Cardiac muscle cell (in vitro differentiated cells and primary cell): Measurements from ENCODE around the gene ENOX1. TPM values are rescaled to one million over a fixed set of nuclear protein-coding genes. Genes with fewer than 3 reads are reported as not detected.

Experiments used
- DNase-seq, 2 donors: peaks; one replicate each; pipeline versions ENCODE4 v3.0.0 to v3.0.0-alpha.2; 2010 to 2017; ENCODE audit warnings: low read depth in 1 of 2, low spot score in 1 of 2
- H3K27ac ChIP-seq: fragments of 200-600 bp; sonication (generic); 2 replicates; pipeline ENCODE4 v1.5.1; 2016
- H3K27me3 ChIP-seq: fragments of 200-600 bp; sonication (generic); 2 replicates; pipeline ENCODE4 v1.6.0; 2016; ENCODE audit warnings: control low read depth
- H3K36me3 ChIP-seq: fragments of 200-600 bp; sonication (generic); 2 replicates; pipeline ENCODE4 v1.5.1; 2016; ENCODE audit warnings: control low read depth
- H3K4me1 ChIP-seq: fragments of 200-600 bp; sonication (generic); 2 replicates; pipeline ENCODE4 v1.8.1; 2017; ENCODE audit warnings: low read depth, mild to moderate bottlenecking, mixed run types
- H3K4me3 ChIP-seq: fragments of 200-600 bp; sonication (generic); 2 replicates; pipeline ENCODE4 v1.5.1; 2016; ENCODE audit warnings: mild to moderate bottlenecking
- H3K9me3 ChIP-seq: fragments of 200-600 bp; sonication (generic); 2 replicates; pipeline ENCODE4 v1.5.1; 2017; ENCODE audit warnings: low read depth, mild to moderate bottlenecking, control low read depth
- polyA plus RNA-seq: library from polyadenylated mRNA; unstranded; fragments of >200 nt; fragmentation: Nextera tagmentation; extraction: Ambion mirVana; gene quantifications from 2 replicates; pipeline ENCODE4 v1.2.1, GENCODE V29; 2016
- total RNA-seq: library from RNA; depleted of rRNA; stranded (reverse); fragments of >200 nt; gene quantifications from 2 replicates; pipeline ENCODE4 v1.2.3, GENCODE V29; 2016
- TF ChIP-seq, protein P1 (sequence below): IDR thresholded peaks from 2 replicates; pipeline ENCODE4 v1.5.1; 2012; ENCODE audit warnings: low read depth, mild to moderate bottlenecking, low read length

ENOX1 gene
- total and polyA plus RNA-seq, 2 experiments from 2014 or later = 2.0 to 5.1 TPM

DNA sequence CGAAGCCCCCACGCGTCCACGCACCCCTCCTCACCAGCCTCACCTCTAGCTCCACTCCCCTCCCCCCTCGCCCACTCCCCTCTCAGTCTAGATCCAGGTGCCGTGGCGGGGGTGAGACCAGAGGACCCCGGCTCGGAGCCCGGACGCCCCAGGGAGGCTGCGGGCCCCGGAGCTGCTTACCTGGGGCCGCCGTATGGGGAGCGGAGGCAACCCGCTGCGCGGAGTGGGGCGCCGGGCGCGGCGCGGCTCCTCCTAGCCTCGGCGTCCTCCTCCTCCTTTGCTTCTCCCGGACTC is 353 bp downstream of the ENOX1 start:
- TF ChIP-seq, protein P1, sequence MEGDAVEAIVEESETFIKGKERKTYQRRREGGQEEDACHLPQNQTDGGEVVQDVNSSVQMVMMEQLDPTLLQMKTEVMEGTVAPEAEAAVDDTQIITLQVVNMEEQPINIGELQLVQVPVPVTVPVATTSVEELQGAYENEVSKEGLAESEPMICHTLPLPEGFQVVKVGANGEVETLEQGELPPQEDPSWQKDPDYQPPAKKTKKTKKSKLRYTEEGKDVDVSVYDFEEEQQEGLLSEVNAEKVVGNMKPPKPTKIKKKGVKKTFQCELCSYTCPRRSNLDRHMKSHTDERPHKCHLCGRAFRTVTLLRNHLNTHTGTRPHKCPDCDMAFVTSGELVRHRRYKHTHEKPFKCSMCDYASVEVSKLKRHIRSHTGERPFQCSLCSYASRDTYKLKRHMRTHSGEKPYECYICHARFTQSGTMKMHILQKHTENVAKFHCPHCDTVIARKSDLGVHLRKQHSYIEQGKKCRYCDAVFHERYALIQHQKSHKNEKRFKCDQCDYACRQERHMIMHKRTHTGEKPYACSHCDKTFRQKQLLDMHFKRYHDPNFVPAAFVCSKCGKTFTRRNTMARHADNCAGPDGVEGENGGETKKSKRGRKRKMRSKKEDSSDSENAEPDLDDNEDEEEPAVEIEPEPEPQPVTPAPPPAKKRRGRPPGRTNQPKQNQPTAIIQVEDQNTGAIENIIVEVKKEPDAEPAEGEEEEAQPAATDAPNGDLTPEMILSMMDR = no peak
- Histone ChIP-seq H3K9me3 (no peaks in the 10 kb centered on the region), H3K4me1 (peaks cover 3% of the 10 kb centered on the region), H3K27ac (no peak overlapping the region), H3K4me3 (peak overlapping the region; percentile 65), H3K27me3 (peaks cover 50% of the 10 kb centered on the region), H3K36me3 (no peaks in the 10 kb centered on the region)
- no peak for DNase-seq

DNA sequence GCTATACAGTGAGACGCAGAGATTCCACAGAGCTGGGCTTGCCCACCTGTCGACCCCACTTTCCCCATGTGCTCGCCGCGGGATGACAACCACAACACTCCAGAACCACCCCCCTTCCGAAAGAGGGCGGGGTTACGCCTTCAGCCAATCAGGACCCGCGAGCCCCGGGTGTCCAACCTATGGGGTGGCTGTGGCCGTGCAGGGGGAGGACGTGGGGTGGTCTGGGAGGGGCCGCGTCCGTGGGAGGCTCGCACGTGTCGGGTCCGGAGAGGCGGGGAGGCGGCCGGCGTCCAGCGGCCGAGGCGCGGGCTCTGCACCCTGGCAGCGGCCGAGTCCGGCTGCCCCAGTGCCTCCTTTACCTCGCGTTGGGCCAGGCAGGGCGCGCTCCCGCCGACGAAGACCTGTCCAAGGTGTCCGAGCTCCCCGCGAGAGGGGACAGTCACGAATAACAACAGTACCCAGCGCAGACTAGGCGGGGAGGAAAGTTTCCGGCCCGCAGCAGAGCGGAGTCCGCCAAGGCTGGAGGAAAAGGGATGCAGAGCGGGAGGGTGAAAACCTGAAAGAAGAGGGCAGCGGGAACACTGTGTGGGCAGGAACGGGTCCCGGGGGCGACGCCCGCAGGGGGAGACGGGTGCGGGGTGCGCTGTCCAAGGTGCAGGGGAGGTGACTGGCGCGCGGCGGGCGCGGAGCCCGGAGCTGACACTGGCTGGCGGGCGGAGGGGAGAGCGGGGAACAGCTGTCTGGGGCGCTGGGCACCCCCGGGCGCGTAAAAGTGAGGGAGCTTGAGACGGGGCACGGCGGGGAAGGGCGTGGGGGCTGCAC is 911 bp downstream of the ENOX1 start:
- Histone ChIP-seq H3K27ac (no peak overlapping the region), H3K9me3 (no peaks in the 10 kb centered on the region), H3K36me3 (no peaks in the 10 kb centered on the region), H3K27me3 (peaks cover 55% of the 10 kb centered on the region), H3K4me3 (peak overlapping the region; percentile 65), H3K4me1 (peaks cover 3% of the 10 kb centered on the region)
- DNase-seq = peak; percentile 82 to 86
- TF ChIP-seq, protein P1 = no peak

DNA sequence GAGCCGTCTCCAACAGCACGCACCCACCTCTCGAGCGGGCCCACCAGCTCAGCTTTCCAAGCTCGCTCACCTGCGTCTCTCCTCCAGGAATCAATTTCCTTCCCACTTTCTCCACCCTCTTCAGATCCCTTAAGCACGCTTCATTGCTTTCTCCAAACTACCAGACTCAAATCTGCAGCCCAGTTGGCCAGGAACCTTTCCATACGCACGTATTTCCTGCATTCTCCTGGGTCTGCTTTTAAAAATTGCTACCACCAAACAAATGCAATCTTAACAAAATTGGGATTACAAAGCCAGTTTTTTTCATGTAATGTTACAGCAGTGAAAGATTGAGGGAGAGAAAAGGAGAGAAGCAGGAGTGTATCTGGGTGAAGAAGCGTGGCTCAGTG is 1.5 kb downstream of the ENOX1 start:
- peak in 1 of 2 donors; percentile 19 for DNase-seq

DNA sequence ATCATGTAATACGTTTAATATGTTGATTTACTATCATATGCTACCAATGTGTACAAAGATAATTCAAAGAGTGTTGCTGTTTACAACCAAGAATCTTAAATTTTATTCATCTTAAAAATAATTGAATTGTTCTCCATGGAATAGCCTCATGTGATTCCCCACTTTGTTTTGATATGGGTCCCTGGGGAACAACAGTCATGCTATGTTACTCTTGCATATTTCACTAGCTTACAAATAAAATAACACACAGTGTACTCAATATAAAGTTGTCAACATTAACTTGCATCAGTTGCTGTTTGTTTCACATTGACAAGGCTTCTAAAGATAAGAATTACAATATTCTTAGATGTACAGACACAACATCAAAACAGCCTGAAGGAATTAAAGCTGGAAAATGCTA is 2.3 kb downstream of the ENOX1 start:
- Histone ChIP-seq H3K9me3 (no peaks in the 10 kb centered on the region), H3K27me3 (peaks cover 66% of the 10 kb centered on the region), H3K4me1 (peaks cover 3% of the 10 kb centered on the region), H3K27ac (no peak overlapping the region), H3K4me3 (no peak overlapping the region), H3K36me3 (no peaks in the 10 kb centered on the region)
- DNase-seq = no peak
- TF ChIP-seq, protein P1 = no peak

More for the DNA sequence above, 1.5 kb downstream of the ENOX1 start:
- Histone ChIP-seq H3K36me3 (no peaks in the 10 kb centered on the region), H3K4me1 (peaks cover 3% of the 10 kb centered on the region), H3K4me3 (peak overlapping the region; percentile 65), H3K27me3 (peaks cover 61% of the 10 kb centered on the region), H3K27ac (no peak overlapping the region), H3K9me3 (no peaks in the 10 kb centered on the region)
- TF ChIP-seq, protein P1 = no peak

DNA sequence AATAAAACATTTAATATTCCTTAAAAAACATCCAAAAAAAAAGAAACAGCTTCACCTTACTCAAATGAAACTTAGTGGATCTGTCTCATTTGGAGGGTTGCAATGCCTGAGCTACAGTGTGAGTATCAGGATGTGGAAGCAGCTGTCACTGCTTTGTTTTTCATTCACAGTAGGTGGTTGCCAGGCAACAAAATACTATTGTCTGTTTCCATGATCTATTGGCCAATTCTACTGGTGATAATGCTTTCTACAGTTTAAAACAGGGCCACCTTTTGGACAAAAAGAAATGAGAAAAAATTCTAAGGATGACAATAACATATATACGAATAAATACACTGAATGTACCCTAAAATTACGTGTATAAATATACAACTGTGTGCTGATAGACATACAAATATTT is 3.0 kb downstream of the ENOX1 start:
- Histone ChIP-seq H3K27me3 (peaks cover 71% of the 10 kb centered on the region), H3K9me3 (no peaks in the 10 kb centered on the region), H3K4me1 (peaks cover 3% of the 10 kb centered on the region), H3K4me3 (no peak overlapping the region), H3K27ac (no peak overlapping the region), H3K36me3 (no peaks in the 10 kb centered on the region)
- peak in 1 of 2 donors; percentile 67 for DNase-seq
- TF ChIP-seq, protein P1 = no peak
